Stimulated activated CD8-positive, alpha-beta memory T cell treated with anti-CD3 and anti-CD28 coated beads, Interleukin-7, amount 100 ng/mL, for 24 hours (primary cell): ENCODE results near the gene NCOA3.
"Not testable (repeated sequence)": the region's sequence is repeated elsewhere in the genome, so short reads cannot be mapped to it uniquely, and the experiment has no call there.

Source experiments
- DNase-seq: peaks from one replicate; pipeline ENCODE4 v3.0.0-alpha.2; 2020; ENCODE audit warnings: low read depth

NCOA3 gene

DNA sequence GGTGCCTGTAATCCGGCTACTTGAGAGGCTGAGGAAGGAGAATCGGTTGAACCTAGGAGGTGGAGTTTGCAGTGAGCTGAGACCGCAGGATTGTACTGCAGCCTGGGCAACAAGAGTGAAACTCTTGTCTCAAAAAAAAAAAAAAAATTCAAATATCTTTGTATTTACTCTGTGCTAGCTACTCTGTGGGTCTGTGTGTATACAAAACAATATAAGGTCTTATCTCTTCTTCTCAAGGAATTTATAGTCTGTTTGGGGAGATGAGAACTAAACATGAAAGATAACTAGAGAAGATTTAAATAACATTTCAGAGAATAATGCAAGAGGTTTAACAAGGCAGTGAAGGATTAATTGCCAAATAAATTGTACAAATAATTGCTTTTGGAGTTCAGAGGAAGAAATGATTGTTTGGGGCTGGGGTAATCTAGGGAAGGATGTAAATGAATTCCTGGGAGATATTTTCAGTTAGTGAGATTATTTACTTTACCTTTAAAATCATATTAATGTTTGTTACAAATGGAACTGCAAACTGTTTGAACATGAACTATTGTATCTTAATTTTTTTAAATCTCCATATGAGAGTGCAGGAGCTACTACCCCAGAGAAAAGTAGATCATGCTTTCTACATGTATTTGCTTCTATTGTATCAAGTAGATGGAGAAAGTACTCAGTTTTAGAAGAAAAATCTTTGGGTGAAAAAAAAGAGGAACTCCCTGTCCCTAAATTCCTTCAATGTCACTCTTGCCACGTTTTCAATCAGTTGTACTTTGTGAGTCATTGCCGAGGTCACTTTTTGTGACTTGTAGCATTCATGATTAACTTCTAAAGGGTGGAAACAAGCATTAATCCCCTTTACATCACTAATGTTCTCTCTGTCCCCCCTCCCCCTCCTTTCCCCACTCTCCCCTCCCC is 39.0 kb downstream of the NCOA3 start:
- no peak for DNase-seq

DNA sequence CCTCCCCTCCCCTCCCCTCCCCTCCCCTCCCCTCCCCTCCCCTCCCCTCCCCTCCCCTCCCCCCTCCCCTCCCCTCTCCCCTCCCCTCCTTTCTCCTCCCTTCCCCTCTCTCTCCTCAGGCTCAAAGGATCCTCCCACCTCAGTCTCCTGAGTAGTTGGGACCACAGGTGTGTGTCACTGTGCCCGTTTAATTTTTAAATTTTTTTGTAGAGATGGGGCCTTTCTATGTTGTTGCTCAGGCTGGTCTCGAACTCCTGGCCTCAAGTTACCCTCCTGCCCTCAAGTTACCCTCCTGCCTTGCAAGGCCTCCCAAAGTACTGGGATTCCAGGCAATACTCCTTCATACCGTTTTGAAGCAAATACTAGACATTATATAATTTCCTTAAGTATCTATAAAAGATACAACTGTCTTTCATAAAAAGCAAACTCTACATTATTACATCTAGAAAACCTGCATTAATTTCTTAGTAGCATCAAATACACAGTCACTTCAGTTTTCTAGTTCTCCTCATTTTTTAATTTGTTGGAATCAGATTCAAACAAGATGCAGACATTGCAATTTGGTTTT is 39.8 kb downstream of the NCOA3 start:
- no peak for DNase-seq

DNA sequence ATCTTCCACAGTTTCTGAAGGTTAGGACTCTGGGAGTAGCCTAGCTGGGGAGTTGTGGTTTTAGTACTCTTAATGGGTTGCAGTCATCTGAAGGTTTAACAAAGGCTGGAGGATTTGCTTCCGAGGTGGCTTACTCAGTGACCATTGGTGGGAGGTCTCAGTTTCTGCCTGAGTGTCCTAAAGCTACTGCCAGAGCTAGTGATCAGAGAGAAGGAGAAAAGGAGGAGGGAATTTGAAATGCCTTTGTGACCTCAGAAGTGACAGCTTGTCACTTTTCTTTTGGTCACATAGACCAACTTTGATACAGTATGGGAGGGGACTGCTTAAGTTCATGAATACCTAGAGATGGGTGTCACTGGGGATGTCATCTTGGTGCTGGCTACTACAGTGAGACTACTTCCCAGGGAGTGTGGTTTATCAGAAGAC is 41.3 kb downstream of the NCOA3 start:
- DNase-seq: no peak

DNA sequence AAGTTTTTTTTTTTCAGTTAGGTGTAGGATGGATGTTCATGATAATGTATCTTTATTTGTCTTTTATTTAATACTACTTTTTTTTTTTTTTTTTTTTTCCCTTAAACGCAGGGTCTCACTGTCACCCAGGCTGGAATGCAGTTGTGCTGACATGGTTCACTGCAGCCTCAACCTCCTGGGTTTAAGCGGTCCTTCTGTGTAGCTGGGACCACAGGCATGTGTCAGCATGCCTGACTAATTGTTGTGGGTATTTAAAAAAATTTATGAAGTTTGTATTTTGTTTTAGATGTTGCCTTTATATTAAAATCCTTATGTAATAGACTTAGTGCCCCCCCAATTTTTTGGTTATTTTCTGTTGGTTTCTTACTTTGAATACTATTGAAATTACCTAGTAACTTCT is 42.6 kb downstream of the NCOA3 start:
- DNase-seq: no peak

DNA sequence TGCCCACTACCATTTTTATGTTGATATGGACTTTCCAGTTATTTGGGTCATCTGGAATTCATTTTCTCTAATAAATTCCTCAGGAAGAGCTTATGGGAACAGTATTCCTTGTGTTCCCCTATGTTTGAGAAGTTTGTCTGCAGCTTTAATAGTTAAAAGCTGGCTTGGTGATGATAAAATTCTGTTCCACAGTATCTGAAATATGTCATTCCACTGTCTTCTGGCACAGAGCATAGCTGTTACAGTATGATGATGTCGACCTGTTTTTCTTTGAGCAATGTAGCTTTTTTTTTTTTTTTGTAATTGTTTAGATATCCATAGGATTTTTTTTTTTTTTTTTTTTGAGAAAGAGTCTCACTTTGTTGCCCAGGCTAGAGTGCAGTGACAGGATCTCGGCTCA is 43.2 kb downstream of the NCOA3 start:
- no peak for DNase-seq

DNA sequence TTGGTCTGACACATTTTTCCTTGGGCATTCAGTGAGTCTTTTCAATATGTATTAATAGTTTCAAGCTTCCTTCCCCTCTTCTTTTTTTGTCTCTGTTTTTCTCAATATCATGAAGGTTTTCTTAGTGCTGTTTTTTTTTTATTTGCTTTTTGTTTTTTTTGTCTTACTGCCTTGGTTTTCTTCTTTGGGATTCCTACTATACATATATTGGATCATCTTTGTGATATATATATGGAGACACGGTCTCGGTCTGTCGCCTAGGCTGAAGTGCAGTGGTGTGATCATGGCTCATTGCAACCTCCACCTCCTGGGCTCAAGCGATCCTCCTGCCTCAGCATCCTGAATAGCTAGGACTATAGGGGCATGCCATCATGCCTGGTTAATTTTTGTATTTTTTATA is 43.8 kb downstream of the NCOA3 start:
- DNase-seq: no peak

DNA sequence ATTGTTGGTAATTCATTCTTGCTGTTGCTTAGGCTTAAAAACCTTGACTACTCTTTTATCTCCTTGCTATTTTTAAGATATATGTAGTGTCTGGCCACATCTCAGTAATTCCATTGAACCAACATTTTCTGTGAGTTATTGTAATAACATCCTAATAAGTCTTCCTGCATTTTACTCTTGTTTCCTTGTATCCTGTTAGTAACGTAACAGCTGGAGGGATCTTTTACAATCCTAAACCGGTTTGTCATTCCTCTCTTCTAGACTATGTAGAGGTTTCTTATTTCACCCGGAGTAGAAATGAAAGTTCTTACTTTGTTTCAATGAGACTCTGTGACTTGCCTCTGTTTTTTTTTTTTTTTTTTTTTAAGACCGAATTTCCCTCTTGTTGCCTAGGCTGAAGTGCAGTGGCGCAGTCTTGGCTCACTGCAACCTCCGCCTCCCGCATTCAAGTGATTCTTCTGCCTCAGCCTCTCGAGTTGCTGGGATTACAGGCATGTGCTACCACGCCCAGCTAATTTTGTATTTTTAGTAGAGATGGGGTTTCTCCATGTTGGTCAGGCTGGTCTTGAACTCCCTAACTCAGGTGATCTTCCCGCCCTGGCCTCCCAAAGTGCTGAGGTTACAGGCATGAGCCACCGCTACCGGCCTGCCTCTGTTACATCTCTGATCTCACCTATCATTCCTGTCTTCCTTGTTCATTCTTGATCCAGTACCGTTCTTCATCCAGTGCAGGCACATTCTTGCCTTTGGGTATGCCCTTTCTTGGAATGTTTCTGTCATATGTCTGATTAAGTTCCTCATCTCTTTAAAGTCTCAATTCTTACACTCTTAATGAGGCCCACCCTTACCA is 44.7 kb downstream of the NCOA3 start:
- DNase-seq: no peak

DNA sequence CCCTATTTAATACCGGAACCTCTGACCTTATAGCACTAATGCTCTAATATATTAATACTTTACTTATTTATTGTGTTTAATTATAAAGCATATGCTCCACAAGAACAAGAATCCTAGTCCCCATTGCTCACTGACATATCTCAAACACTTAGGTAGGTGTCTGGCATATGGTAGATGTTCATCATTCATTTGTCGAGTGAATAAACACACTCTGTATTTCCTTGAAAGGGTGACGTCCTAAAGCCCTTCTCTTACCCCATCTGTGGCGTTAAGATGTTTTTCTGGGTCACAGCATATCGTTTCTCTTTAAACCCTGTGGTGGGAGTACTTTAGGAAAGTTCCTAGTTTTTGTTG is 45.3 kb downstream of the NCOA3 start:
- no peak for DNase-seq

DNA sequence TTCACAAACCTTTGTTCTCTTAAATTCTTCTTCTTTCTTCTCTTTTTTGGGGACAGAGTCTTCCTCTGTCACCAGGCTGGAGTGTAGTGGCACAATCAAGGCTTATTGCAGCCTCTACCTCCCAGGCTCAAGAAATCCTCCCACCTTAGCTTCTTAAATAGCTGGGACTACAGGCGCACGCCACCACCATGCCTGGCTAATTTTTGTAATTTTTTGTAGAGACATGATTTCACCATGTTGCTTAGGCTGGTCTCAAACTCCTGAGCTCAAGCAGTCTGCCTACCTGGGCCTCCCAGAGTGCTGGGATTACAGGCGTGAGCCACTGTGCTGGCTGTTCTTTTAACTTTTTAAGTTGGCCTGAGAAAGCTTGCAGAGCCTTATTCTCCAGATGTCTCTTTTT is 48.0 kb downstream of the NCOA3 start:
- DNase-seq: no peak

DNA sequence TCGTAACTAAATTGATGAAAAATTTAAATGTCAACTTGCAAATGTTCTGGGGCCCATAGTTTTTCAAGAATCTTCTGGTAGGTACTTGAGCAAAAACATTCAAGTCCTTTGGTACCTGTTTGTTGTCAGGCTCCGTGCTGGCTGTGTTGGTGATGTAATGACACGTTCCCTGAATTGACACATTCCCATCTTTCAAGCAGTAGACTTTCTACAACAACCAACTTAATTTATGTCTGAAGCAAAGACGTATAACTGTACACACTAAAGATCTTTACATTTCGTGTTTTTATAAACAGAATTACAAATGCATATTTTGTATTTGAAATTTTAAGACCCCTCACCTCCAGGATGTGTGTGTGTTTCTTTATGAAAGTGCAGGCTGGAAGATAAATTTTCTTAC is 49.5 kb downstream of the NCOA3 start:
- no peak for DNase-seq

DNA sequence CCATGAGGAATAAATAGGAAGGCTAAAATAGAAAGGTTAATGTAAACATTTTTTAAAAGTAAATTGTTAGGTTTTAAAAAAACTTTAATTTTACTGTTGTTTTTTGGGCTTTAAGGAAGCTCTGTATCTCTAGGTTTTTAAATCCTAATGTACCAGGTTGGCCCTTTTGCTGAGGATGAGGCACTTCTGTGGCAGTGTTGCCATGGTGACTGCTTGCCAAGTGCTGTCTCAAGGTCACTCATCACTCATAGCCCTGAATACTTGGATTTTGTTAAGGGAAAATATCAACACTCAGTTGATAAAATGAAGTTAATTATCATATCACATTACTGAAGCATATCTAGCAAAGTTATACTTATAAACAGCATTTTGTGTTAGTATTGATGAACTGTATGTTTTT is 50.2 kb downstream of the NCOA3 start:
- no peak for DNase-seq

DNA sequence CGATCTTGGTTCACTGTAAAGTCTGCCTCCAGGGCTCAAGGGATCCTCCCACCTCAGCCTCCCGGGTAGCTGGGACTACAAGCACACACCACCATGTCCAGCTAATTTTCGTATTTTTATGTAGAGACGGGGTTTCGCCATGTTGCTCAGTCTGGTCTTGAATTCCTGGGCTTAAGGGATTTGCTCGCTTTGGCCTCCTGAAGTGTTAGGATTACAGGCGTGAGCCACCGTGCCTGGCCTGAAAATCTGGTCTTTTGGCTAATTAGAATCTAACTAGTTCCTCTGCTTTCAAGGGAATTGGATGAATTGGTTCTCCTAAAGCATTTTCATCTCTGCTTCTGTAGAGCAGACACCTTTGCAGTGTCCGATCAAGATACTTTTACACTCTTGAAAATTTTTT is 51.3 kb downstream of the NCOA3 start:
- no peak for DNase-seq

DNA sequence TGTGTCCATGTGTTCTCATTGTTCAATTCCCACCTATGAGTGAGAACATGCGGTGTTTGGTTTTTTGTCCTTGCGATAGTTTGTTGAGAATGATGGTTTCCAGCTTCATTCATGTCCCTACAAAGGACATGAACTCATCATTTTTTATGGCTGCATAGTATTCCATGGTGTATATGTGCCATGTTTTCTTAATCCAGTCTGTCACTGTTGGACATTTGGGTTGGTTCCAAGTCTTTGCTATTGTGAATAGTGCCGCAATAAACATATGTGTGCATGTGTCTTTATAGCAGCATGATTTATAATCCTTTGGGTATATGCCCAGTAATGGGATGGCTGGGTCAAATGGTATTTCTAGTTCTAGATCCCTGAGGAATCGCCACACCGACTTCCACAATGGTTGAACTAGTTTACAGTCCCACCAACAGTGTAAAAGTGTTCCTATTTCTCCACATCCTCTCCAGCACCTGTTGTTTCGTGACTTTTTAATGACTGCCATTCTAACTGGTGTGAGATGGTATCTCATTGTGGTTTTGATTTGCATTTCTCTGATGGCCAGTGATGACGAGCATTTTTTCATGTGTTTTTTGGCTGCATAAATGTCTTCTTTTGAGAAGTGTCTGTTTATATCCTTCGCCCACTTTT is 52.0 kb downstream of the NCOA3 start:
- DNase-seq: not testable (repeated sequence)

DNA sequence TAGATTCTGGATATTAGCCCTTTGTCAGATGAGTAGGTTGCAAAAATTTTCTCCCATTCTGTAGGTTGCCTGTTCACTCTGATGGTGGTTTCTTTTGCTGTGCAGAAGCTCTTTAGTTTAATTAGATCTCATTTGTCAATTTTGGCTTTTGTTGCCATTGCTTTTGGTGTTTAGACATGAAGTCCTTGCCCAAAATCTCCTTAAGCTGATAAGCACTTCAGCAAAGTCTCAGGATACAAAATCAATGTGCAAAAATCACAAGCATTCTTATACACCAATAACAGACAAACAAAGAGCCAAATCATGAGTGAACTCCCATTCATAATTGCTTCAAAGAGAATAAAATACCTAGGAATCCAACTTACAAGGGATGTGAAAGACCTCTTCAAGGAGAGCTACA is 52.6 kb downstream of the NCOA3 start:
- not testable (repeated sequence) for DNase-seq

DNA sequence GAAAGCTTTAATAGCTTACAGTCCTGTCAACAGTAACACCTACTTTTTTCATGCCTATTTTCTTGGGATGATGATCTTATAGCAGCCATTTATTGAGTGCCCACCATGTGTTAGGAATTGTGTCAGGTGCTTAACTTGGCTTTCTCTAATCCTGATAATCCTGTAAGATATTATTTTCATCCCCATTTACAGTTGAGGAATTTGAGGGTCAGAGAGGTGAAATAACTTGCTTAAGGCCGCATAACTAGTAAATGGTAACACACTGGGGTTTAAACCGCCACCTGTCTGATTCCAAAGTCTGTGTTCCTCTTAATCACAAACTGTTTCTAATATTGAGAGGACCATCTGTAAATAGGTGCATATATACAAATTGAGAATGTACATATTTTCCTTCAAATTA is 55.5 kb downstream of the NCOA3 start:
- DNase-seq: no peak

DNA sequence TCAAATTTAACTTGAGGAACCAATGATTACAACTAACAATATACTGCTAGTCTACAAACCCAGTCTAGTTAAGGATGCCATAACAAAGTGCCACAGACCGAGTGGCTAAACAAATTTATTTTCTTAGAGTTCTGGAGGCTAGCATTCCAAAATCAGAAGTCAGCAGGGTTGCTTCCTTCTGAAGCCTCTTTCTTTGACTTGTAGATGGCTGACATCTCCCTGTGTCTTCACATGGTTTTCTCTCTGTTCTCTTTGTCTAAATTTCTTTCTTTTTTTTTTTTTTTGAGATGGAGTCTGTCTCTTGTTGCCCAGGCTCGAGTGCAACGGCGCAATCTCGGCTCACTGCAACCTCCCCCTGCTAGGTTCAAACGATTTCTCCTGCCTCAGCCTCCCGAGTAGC is 56.1 kb downstream of the NCOA3 start:
- DNase-seq: no peak

DNA sequence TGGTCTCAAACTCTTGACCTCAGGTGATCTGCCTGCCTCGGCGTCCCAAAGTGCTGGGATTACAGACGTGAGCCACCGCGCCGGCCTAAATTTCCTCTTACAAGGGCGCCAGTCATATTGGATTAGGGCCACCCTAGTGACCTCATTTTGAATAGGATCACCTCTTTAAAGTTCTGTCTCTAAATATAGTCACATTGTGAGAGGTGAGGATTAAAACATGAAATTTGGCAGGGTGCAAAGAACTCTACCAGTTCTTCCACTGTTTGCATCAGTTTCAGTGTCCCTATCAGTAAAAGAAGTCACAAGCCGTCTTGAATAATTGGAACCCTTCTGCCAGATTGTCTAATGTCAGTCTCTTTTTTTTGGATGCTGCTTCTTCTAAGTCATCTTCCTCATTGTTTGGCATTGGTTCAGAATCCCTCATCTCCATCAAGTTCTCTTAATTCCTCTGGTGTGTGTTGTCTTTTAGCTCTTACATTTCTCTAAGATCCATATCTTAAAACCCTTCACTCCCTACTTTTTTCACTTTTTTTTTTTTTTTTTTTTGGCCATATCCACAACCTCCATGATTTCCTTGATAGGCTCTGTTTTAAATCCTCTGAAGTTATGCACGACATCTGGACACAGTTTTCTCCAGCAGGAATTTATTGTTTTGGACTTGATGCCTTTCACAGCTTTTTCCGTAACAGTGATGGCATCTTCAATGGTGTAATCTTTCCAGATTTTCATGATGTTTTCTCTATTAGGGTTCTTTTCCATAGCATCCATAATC is 56.8 kb downstream of the NCOA3 start:
- DNase-seq: no peak

DNA sequence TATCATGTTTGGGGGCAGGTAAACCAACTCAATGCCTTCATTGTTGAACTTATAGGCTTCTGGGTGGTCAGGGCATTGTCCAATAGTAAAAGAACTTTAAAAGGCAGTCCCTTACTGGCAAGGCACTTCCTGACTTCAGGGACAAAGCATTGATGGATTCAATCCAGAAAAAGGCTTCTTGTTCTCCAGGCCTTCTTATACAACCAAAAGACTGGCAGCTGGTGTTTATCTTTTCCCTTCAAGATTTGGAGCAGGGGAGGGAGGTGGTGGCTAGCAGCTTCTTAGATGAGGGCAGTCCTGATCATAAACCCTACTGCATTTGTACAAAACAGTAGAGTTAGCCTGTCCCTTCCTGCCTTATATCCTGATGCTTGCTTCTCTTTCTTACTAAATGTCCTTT is 57.5 kb downstream of the NCOA3 start:
- DNase-seq: no peak

DNA sequence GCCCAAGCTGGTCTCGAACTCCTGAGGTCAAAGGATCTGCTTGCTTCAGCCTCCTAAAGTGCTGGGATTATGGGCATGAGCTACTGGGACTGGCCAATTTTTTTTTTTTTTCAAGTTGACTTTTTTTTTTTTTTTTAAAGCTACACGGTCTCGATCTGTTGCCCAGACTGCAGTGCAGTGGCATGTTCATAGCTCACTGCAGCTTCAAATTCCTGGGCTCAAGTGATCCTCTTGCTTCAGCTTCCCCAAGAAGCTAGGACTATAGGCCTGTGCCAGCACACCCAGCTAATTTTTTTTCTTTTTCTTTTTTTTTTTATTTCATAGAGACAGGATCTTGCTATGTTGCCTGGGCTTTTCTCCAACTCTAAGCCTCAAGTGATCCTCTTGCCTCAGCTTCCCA is 59.5 kb downstream of the NCOA3 start:
- DNase-seq: no peak

DNA sequence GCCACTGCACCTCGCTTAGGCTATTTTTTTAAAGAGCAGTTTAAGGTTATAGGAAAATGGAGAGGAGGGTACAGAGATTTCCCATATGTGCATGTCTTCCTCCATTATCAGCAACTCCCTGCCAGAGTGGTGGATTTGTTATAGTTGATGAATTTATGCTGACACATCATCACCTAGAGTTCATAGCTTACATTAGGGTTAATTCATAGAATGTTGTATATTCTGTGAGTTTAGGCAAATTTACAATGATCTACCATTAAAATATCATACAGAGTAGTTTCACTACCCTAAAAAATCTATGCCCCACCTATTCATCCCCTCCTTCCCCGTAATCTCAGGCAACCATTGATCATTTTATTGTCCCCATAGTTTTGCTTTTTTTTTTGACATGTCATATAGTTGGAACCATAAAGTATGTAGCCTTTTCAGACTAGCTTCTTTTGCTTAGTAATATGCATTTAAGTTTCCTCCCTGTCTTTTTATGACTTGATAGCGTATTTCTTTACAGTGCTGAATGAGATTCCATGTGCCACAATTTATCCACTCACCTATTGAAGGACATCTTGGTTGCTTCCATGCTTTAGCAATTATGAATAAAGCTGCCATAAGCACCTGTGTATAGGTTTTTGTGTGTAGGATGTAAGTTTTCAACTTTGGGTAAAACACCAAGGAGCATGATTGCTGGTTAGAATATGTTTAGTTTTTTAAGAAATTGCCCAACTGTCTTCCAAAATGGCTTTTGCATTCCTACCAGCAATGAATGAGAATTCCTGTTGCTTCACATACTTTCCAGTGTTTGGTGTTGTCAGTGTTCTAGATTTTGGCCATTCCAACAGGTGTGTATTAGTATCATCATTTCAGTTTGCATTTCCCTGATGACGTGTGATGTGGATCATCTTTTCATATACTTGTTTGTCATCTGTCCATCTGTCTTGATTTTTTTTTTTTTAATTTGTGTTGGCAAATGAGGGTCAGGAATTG is 60.2 kb downstream of the NCOA3 start:
- DNase-seq: no peak

DNA sequence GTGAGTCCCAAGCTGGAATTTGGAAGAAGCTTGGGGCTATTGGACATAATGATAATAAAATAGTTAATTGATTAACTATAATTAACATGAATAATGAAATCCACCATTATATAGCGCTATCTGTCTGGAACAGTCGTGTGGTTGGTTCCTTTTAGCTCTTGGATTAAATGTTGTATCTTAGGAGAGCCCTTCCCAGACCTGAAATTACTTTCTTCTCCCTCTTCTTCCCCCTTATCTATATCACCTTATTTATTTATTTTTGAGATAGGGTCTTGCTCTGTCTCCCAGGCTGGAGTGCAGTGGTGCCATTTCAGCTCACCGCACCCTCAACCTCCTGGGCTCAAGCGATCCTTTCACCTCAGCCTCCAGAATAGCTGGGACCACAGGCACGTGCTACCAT is 64.6 kb downstream of the NCOA3 start:
- DNase-seq: no peak
